GM18951 (cell line): ENCODE results near the gene MALAT1.

Experiments
- POLR2A ChIP-seq: IDR thresholded peaks from 4 replicates; pipeline ENCODE4 v1.6.1; 2011; ENCODE audit warnings: mild to moderate bottlenecking; ENCODE audit not compliant: insufficient read length, insufficient read depth; ENCODE audit errors: extremely low read depth
- in situ Hi-C: fragments of 300-500 bp; cut with MboI; formaldehyde crosslinking; loops from one replicate; pipeline ENCODE4 v1.12.0; 2022; ENCODE audit warnings: low sequenced_read_pairs, mixed read lengths, inconsistent platforms; ENCODE audit not compliant: unreplicated experiment

The MALAT1 gene

GRCh38 chr11:65537620-65538231, 38.9 kb downstream of the MALAT1 start:
- no peak for TF ChIP-seq POLR2A
- in situ Hi-C loops = no loop called here

GRCh38 chr11:65538232-65538914, 39.5 kb downstream of the MALAT1 start:
- no peak for TF ChIP-seq POLR2A
- in situ Hi-C loops = no loop called here

- TF ChIP-seq POLR2A = no peak
- in situ Hi-C loops = no loop called here
These were observed 40.3 kb downstream of the MALAT1 start for GRCh38 chr11:65538915-65539743.

- in situ Hi-C loops = no loop called here
- peak; percentile 9 for TF ChIP-seq POLR2A
These were observed 41.0 kb downstream of the MALAT1 start for GRCh38 chr11:65539744-65540289.

- peak; percentile 69 for TF ChIP-seq POLR2A
- in situ Hi-C loops = no loop called here
These were observed 41.6 kb downstream of the MALAT1 start for GRCh38 chr11:65540290-65541092.

GRCh38 chr11:65541093-65541982, 42.5 kb downstream of the MALAT1 start:
- in situ Hi-C loops = no loop called here

GRCh38 chr11:65542738-65543390, 44.0 kb downstream of the MALAT1 start:
- no peak for TF ChIP-seq POLR2A
- in situ Hi-C loops = no loop called here

More at GRCh38 chr11:65541093-65541982, 42.5 kb downstream of the MALAT1 start:
- no peak for TF ChIP-seq POLR2A

GRCh38 chr11:65545853-65546216, 47.0 kb downstream of the MALAT1 start:
- TF ChIP-seq POLR2A = no peak
- in situ Hi-C loops = no loop called here

- peak; percentile 45 for TF ChIP-seq POLR2A
- in situ Hi-C loops = no loop called here
These were observed 47.5 kb downstream of the MALAT1 start for GRCh38 chr11:65546217-65546958.

- in situ Hi-C loops = no loop called here
- no peak for TF ChIP-seq POLR2A
These were observed 48.7 kb downstream of the MALAT1 start for GRCh38 chr11:65547446-65548125.

- no peak for TF ChIP-seq POLR2A
These were observed 49.5 kb downstream of the MALAT1 start for GRCh38 chr11:65548395-65548794.

More at GRCh38 chr11:65548395-65548794, 49.5 kb downstream of the MALAT1 start:
- in situ Hi-C loops = no loop called here
